Measurements from ENCODE around the gene SV2B. TPM values are rescaled to one million over a fixed set of nuclear protein-coding genes. Genes with fewer than 3 reads are reported as not detected.

The SV2B gene
- total RNA-seq, 4 donors from 2014 or later = 0.42 to 2.3 (median 0.88) TPM

DNA sequence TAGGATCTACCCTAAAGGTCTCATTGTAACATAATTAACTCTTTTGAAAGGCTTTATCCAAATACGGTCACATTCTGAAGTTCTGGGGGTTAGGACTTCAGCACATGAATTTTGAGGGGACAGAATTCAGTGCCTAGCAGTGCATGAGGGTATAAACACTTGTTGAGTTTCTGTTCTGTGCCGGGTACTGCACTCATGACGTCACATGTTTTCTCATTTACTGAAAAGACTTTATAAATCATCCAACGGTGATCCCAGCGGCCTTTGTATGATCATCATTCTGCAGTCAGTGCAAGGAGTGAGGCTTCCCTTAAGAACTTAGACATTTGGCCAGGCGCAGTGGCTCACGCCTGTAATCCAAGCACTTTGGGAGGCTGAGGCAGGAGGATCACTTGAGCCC, 25.1 kb downstream of the SV2B start:
- H3K4me3 ChIP-seq (ENCODE audit: low read depth, poor library complexity, severe bottlenecking) = no peak overlapping the region
- peak in 1 of 2 donors; percentile 12 for DNase-seq (ENCODE audit: low spot score in 2 of 2)
- TF ChIP-seq, protein P1, sequence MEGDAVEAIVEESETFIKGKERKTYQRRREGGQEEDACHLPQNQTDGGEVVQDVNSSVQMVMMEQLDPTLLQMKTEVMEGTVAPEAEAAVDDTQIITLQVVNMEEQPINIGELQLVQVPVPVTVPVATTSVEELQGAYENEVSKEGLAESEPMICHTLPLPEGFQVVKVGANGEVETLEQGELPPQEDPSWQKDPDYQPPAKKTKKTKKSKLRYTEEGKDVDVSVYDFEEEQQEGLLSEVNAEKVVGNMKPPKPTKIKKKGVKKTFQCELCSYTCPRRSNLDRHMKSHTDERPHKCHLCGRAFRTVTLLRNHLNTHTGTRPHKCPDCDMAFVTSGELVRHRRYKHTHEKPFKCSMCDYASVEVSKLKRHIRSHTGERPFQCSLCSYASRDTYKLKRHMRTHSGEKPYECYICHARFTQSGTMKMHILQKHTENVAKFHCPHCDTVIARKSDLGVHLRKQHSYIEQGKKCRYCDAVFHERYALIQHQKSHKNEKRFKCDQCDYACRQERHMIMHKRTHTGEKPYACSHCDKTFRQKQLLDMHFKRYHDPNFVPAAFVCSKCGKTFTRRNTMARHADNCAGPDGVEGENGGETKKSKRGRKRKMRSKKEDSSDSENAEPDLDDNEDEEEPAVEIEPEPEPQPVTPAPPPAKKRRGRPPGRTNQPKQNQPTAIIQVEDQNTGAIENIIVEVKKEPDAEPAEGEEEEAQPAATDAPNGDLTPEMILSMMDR (IDR thresholded peaks at IDR 0.05) = no peak
- no peak for TF ChIP-seq POLR2A (IDR thresholded peaks at IDR 0.05)
- 91 to 94% methylated on average over 7 of the region's 7 CpGs for WGBS, 2 donors
- intact Hi-C loops (cut with DNase I; ENCODE audit: low total_unique reads) = no loop called here

DNA sequence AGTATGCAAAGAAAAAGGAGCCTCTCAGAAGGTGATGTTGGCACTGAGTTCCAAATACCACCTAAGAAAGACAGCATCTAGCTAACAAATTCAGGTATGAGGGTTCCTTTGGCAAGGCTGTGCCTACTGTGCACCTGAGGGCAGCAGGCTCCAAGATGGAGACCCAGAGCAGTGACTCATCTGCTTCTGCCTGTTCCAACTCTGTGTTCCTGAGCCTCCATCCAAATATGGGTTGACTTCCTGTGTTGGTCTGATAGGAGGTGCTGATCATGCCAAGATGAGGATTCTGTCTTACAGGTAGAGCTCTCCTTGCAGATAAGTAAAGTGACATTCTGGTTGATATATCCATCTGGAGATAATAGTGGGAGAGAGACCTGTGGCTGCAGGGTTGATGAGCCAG, 26.0 kb downstream of the SV2B start:
- peak in 1 of 2 donors; percentile 15 for DNase-seq (ENCODE audit: low spot score in 2 of 2)
- H3K4me3 ChIP-seq (ENCODE audit: low read depth, poor library complexity, severe bottlenecking) = no peak overlapping the region
- intact Hi-C loops (cut with DNase I; ENCODE audit: low total_unique reads) = no loop called here
- no peak for TF ChIP-seq POLR2A (IDR thresholded peaks at IDR 0.05)

DNA sequence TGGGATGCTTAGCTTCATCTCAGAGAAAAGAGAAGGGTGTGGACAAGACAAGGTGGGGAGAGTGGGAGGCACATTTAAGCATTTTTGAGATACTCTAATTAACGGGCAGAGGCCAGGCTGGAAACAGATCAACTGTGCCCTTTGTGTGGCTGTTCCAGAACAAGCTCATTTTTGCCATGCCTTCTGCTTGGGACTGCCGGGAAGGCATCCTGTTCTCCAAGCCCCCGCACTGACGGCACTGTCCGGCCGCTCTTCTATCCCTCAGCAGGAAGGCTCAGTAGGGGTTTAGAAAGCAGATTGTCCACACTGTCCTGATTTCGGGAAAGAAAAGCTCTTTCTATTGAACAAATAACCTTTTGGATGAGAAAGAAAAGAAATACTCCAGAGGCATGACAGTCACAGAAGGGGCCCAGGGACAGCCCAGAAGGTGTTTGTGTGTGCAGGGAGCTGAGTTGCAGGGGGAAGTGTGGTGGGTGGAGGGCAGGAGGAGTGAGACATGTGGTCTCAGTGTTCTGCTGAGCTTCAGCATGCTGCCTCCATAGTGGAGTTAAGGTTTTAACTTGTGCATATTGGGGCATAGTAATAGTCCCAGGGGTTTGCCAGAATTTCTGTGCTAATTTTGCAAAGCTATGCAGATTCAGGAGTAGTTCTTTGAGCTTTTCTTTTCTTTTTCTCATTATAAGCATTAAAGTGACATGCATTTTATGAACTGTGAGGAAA, 27.3 kb downstream of the SV2B start:
- H3K4me3 ChIP-seq (ENCODE audit: low read depth, poor library complexity, severe bottlenecking) = no peak overlapping the region
- 52 to 68% methylated on average over 7 of the region's 7 CpGs for WGBS, 2 donors
- intact Hi-C loops (cut with DNase I; ENCODE audit: low total_unique reads) = no loop called here
- peak in 1 of 2 donors; percentile 32 for DNase-seq (ENCODE audit: low spot score in 2 of 2)
- TF ChIP-seq, protein P1 (IDR thresholded peaks at IDR 0.05) = no peak
- no peak for TF ChIP-seq POLR2A (IDR thresholded peaks at IDR 0.05)

DNA sequence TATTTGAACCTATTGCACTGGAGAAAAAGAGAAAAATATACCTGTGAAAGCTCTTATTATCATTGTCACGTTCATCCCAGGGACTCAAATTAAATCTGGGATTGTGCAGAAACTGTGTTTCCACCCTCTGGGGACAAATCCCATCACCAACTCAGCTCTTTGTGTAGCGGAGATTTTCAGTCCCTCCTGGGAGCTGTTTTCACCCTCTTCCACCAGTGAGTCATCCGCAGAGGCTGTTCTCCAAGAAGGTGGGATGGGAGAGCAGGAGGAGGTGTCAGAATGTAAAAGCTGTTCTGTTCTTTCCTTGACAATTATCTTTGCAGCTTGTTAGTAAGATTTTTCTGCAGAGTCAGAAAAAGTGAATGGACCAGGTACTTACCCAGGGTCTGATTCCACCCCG, 28.0 kb downstream of the SV2B start:
- DNase-seq (ENCODE audit: low spot score in 2 of 2) = peak in 1 of 2 donors; percentile 7
- intact Hi-C loops (cut with DNase I; ENCODE audit: low total_unique reads) = no loop called here
- H3K4me3 ChIP-seq (ENCODE audit: low read depth, poor library complexity, severe bottlenecking) = no peak overlapping the region
- WGBS, 2 donors = 68 to 77% methylated on average over 4 of the region's 4 CpGs
- TF ChIP-seq, protein P1 (IDR thresholded peaks at IDR 0.05) = no peak
- no peak for TF ChIP-seq POLR2A (IDR thresholded peaks at IDR 0.05)

DNA sequence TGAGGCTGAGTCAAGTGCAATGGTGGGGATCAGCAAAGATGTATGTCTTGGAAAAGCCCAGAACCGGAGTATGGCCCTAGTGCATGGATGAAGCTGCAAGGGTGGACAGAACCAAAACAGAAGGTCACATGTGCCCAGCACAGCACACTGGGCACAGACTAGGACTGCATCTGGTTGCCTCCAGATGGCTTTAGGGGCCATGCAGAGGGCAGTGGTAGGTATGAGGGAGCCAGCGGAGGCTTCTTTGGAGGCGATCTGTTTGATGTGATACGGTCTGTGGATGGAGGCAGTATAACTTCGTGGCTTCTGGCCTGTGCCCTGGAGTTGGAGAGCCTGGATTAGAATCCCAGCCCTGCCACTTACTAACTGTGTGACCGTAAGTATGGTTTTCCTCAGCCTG, 29.4 kb downstream of the SV2B start:
- intact Hi-C loops (cut with DNase I; ENCODE audit: low total_unique reads) = no loop called here
- TF ChIP-seq POLR2A (IDR thresholded peaks at IDR 0.05) = no peak
- TF ChIP-seq, protein P1 (IDR thresholded peaks at IDR 0.05) = no peak
- peak in 1 of 2 donors; percentile 54 for DNase-seq (ENCODE audit: low spot score in 2 of 2)
- no peak overlapping the region for H3K4me3 ChIP-seq (ENCODE audit: low read depth, poor library complexity, severe bottlenecking)
- WGBS, 2 donors = 94 to 95% methylated on average over 6 of the region's 6 CpGs

DNA sequence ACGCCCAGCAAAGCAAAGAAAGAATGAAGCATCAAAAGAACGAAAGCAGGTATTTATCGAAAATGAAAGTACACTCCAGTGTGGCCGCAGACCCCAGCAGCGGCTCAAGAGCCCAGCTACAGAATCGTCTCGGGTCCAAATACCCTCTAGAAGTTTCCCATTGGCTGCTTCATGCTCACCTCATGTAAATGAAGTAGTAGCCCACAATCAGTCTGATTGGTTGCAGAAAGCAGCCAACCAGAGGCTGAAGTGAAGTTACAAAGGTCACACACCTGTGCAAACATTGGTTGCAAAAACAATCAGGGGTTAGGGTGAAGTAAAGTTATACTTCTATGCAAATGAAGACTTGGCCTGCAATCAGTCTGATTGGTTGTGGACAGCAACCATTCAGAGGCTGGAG, 32.0 kb downstream of the SV2B start:
- peak in 1 of 2 donors; percentile 2 for DNase-seq (ENCODE audit: low spot score in 2 of 2)
- no peak overlapping the region for H3K4me3 ChIP-seq (ENCODE audit: low read depth, poor library complexity, severe bottlenecking)
- intact Hi-C loops (cut with DNase I; ENCODE audit: low total_unique reads) = no loop called here
- 90 to 93% methylated on average over 7 of the region's 7 CpGs for WGBS, 2 donors
- TF ChIP-seq, protein P1 (IDR thresholded peaks at IDR 0.05) = no peak
- no peak for TF ChIP-seq POLR2A (IDR thresholded peaks at IDR 0.05)

Data from lower leg skin (tissue), 4 donors.